Measurements from ENCODE around the gene PRKCA. TPM values are rescaled to one million over a fixed set of nuclear protein-coding genes. Genes with fewer than 3 reads are reported as not detected.

PRKCA gene
- total and polyA plus RNA-seq, 9 of the 15 experiments (the other 6 are each of a cell fraction or from before 2014, with no cell fraction given), result 3.2 to 33.0 (median 17.8) TPM

DNA sequence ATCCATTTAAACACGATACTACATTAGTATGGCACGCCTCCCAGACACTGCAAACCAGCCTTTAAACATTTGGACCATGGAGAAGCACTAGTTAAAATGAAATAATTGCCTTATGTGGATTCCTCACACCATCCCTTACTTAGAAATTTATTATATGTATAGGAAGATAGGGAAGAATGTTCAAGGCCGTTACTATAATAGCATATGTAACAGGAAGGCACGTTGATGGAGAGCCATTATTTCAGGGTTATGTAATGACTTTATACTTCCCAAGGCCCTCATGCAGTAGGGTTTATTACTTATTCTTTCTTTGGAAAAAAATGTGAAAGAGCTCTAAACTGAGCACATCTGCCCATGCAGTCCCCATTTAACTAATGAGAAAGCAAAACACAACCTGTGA, 435.9 kb downstream of the PRKCA start (continued):
- TF ChIP-seq, protein P1, sequence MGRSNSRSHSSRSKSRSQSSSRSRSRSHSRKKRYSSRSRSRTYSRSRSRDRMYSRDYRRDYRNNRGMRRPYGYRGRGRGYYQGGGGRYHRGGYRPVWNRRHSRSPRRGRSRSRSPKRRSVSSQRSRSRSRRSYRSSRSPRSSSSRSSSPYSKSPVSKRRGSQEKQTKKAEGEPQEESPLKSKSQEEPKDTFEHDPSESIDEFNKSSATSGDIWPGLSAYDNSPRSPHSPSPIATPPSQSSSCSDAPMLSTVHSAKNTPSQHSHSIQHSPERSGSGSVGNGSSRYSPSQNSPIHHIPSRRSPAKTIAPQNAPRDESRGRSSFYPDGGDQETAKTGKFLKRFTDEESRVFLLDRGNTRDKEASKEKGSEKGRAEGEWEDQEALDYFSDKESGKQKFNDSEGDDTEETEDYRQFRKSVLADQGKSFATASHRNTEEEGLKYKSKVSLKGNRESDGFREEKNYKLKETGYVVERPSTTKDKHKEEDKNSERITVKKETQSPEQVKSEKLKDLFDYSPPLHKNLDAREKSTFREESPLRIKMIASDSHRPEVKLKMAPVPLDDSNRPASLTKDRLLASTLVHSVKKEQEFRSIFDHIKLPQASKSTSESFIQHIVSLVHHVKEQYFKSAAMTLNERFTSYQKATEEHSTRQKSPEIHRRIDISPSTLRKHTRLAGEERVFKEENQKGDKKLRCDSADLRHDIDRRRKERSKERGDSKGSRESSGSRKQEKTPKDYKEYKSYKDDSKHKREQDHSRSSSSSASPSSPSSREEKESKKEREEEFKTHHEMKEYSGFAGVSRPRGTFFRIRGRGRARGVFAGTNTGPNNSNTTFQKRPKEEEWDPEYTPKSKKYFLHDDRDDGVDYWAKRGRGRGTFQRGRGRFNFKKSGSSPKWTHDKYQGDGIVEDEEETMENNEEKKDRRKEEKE (IDR thresholded peaks at IDR 0.05; ENCODE audit: borderline replicate concordance in 1 of 2, control insufficient read depth in 1 of 2, low read depth in 2 of 2, low read length in 1 of 2), result no peak
- TF ChIP-seq HDGF (IDR thresholded peaks at IDR 0.05), result no peak

DNA sequence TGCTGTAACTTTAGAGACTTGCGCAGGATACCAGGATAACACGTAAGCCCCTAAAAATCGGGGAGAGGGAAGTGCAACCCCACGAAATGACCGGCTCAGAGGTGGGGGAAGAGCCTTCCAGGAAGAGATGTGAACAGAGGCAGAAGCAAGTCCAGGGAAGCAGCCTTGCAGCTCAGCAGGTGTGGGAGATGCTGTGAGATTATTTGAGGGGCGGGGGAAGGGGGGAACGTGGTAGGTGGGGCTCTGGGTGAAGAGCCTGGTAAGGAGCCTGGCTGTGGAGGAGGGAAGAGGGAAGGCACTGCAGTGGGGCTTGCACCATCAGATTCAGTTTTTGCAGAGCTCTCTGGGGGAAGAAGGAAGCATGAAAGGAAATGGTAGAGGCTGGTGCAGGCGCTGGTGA, 437.1 kb downstream of the PRKCA start:
- Histone ChIP-seq H3K4me1 (replicated peaks in 1 of 2; ENCODE audit: control insufficient read depth in 2 of 2, insufficient read depth in 2 of 2, low read length in 2 of 2) (no peaks in the 10 kb centered on the region), H4K20me1 (replicated peaks; ENCODE audit: control insufficient read depth, insufficient read depth, low read length) (no peaks in the 10 kb centered on the region), H3K4me3 (no peak overlapping the region), H3K9ac (ENCODE audit: insufficient read depth in 1 of 2, low read depth in 2 of 2, low read length in 2 of 2) (no peak overlapping the region), H3K27me3 (ENCODE audit: control insufficient read depth in 2 of 2, insufficient read depth in 2 of 2, low read length in 2 of 2) (no peaks in the 10 kb centered on the region), H3K4me2 (ENCODE audit: insufficient read depth, low read length) (no peak overlapping the region), H3K9me1 (ENCODE audit: control insufficient read depth, insufficient read depth, low read length) (no peaks in the 10 kb centered on the region), H3K36me3 (ENCODE audit: control insufficient read depth, insufficient read depth, low read length) (peaks cover 50% of the 10 kb centered on the region; the same call in 2 of the 3 replicates), H3K9me3 (replicated peaks; ENCODE audit: control insufficient read depth, insufficient read depth, low read depth, low read length) (no peaks in the 10 kb centered on the region), H3K79me2 (ENCODE audit: control insufficient read depth, insufficient read depth, low read length) (no peaks in the 10 kb centered on the region), H2AFZ (ENCODE audit: low read depth, low read length) (no peak overlapping the region), H3K27ac (ENCODE audit: extremely low read depth, low read depth, low read length) (no peak overlapping the region)
- FAIRE-seq (no peak), ATAC-seq (no peak), DNase-seq (ENCODE audit: extremely low read depth in 1 of 4, low spot score in 3 of 4) (no peak)
- BruUV-seq (replicated peaks), result no TSS peak
- in situ Hi-C loops (cut with MboI) (no loop called here), intact Hi-C loops (cut with micrococcal nuclease) (no loop called here)
- 87% methylated on average over 3 of the region's 8 CpGs for WGBS (ENCODE audit: insufficient coverage, low coverage, missing lambda C conversion rate)
- POLR2A ChIA-PET, result interaction anchor here (0.9 kb wide), 1 partner anchor 53 kb away, joined by 3 read pairs; no protein-coding TSS in a partner anchor
- CTCF ChIA-PET (ENCODE audit: low intra/inter-chr PET ratio), result no interaction called here
- no peak for TF ChIP-seq ARNT (IDR thresholded peaks at IDR 0.05)
- TF ChIP-seq, protein P2, sequence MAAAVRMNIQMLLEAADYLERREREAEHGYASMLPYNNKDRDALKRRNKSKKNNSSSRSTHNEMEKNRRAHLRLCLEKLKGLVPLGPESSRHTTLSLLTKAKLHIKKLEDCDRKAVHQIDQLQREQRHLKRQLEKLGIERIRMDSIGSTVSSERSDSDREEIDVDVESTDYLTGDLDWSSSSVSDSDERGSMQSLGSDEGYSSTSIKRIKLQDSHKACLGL (CRISPR knock-in tag; IDR thresholded peaks at IDR 0.05; ENCODE audit: borderline replicate concordance, poor library complexity, severe bottlenecking), result no peak
- TF ChIP-seq, protein P3, sequence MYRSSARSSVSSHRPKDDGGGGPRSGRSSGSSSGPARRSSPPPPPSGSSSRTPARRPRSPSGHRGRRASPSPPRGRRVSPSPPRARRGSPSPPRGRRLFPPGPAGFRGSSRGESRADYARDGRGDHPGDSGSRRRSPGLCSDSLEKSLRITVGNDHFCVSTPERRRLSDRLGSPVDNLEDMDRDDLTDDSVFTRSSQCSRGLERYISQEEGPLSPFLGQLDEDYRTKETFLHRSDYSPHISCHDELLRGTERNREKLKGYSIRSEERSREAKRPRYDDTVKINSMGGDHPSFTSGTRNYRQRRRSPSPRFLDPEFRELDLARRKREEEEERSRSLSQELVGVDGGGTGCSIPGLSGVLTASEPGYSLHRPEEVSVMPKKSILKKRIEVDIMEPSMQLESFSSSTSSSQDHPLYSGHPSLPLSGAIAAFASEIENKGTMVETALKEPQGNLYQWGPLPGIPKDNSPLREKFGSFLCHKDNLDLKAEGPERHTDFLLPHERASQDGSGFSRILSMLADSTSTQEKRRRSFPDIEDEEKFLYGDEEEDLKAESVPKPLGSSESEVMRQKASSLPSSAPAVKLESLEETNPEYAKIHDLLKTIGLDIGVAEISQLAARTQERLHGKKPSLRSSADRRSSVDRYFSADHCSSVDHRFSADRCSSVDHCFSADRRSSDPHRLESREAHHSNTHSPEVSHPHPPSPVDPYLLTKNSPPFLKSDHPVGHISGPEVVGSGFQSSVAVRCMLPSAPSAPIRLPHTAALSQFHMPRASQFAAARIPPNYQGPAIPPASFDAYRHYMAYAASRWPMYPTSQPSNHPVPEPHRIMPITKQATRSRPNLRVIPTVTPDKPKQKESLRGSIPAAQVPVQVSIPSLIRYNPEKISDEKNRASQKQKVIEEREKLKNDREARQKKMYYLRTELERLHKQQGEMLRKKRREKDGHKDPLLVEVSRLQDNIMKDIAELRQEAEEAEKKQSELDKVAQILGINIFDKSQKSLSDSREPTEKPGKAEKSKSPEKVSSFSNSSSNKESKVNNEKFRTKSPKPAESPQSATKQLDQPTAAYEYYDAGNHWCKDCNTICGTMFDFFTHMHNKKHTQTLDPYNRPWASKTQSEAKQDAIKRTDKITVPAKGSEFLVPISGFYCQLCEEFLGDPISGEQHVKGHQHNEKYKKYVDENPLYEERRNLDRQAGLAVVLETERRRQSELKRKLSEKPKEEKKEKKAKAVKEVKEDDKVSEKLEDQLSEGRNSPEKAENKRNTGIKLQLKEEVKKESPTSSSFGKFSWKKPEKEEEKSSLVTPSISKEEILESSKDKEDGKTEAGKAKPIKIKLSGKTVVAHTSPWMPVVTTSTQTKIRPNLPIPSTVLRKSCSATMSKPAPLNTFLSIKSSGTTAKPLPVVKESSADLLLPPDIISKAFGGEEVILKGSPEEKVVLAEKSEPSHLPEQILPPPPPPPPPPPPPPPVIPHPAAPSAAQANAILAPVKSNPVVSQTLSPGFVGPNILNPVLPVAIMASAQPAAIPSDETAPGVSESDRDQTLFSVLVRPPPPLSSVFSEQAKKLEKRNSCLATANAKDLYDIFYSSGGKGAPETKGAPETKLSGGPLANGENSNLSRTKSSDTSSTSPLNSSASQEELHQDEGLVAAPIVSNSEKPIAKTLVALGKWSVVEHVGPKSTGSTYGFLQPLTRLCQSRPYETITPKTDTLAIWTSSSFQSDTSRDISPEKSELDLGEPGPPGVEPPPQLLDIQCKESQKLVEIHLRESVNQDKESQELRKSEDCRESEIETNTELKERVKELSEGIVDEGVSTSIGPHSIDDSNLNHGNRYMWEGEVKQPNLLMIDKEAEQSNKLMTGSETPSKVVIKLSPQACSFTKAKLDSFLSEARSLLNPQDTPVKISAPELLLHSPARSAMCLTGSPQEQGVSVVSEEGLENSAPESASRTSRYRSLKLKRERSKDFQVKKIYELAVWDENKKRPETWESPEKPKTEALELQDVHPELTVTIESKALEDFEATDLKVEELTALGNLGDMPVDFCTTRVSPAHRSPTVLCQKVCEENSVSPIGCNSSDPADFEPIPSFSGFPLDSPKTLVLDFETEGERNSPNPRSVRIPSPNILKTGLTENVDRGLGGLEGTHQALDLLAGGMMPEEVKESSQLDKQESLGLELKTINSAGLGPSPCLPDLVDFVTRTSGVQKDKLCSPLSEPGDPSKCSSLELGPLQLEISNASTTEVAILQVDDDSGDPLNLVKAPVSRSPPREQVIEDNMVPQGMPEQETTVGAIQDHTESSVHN (IDR thresholded peaks at IDR 0.05; ENCODE audit: borderline replicate concordance in 1 of 2, low read depth in 1 of 2), result no peak
- no peak for TF ChIP-seq FOXA1 (IDR thresholded peaks at IDR 0.05; ENCODE audit: borderline replicate concordance)

Data from K562 (cell line).